HepG2 (cell line): Measurements from ENCODE around the gene SPATA46. TPM values are rescaled to one million over a fixed set of nuclear protein-coding genes. Genes with fewer than 3 reads are reported as not detected.

Experiments used
- ATAC-seq: fragments of 200-7000 bp; cut with Tn5 transposase; 3 replicates; pipeline ENCODE4 v1.9.1; 2020; ENCODE audit warnings: mild to moderate bottlenecking, moderate library complexity
- BruUV-seq: library from RNA; stranded (reverse); fragments of 400-500 nt; replicated peaks from 2 replicates; lab custom pipeline; 2021; lab: Mats Ljungman, UMichigan
- CTCF ChIA-PET: fragments of 300-600 bp; formaldehyde crosslinking; extraction: SDS; loops from one replicate; lab custom pipeline; 2021; ENCODE audit warnings: low total read pairs, inconsistent platforms, low intra/inter-chr PET ratio; lab: Yijun Ruan, JAX
- POLR2A ChIA-PET: fragments of 350-600 bp; sonication (Branson Sonifier 250); formaldehyde crosslinking; loops from one replicate; lab custom pipeline; 2020; ENCODE audit warnings: antibody characterized with exemption, inconsistent platforms; lab: Yijun Ruan, JAX
- DNase-seq: peaks from one replicate; pipeline ENCODE4 v3.0.0-alpha.2; 2015; ENCODE audit warnings: low spot score
- FAIRE-seq: peaks from 3 replicates; lab custom pipeline; 2011; peaks lifted over from hg19 to GRCh38; lab: Jason Lieb, UNC
- H2AFZ ChIP-seq: one replicate; pipeline ENCODE4 v1.6.1; 2011; ENCODE audit warnings: low read length, inconsistent platforms
- H3K27ac ChIP-seq: fragments of 300-600 bp; 3 replicates; pipeline ENCODE4 v1.8.0; 2011; ENCODE audit warnings: mixed run types, mild to moderate bottlenecking, mixed read lengths, low read length, inconsistent platforms; ENCODE audit not compliant: insufficient read depth; ENCODE audit errors: extremely low read length
- H3K27me3 ChIP-seq, 2 experiments: fragments of 200-600 bp in 1 of 2; 2 replicates in 1 of 2; 3 replicates in 1 of 2; pipeline versions ENCODE4 v1.6.0 to v1.8.0; 2011; ENCODE audit warnings: low read length in 2 of 2, mild to moderate bottlenecking in 2 of 2, moderate library complexity in 2 of 2, inconsistent platforms in 1 of 2; ENCODE audit not compliant: insufficient read depth in 2 of 2, control insufficient read depth in 1 of 2
- H3K36me3 ChIP-seq, 2 experiments: fragments of 200-600 bp in 1 of 2; replicated peaks in 1 of 2; 2 replicates in 1 of 2; 3 replicates in 1 of 2; pipeline versions ENCODE4 v1.5.1 to v1.8.0; 2011; ENCODE audit warnings: low read length in 2 of 2, inconsistent platforms in 1 of 2; ENCODE audit not compliant: insufficient read depth in 2 of 2, control insufficient read depth in 1 of 2
- H3K4me1 ChIP-seq: 2 replicates; pipeline ENCODE4 v1.5.1; 2012; ENCODE audit warnings: low read length, inconsistent platforms; ENCODE audit not compliant: insufficient read depth
- H3K4me2 ChIP-seq: 2 replicates; pipeline ENCODE4 v1.6.0; 2011; ENCODE audit warnings: low read depth, low read length, inconsistent platforms
- H3K4me3 ChIP-seq, 3 experiments: fragments of 200-600 bp in 1 of 3; sonication (generic), shearing (Covaris generic) in 1 of 3; replicated peaks in 1 of 3; 2 replicates each; pipeline ENCODE4 v1.5.1; 2011 to 2016; ENCODE audit warnings: low read length in 3 of 3, inconsistent platforms in 2 of 3, low read depth in 2 of 3, mild to moderate bottlenecking in 2 of 3, control low read depth in 1 of 3, mixed read lengths in 1 of 3; ENCODE audit not compliant: insufficient read depth in 1 of 3
- H3K79me2 ChIP-seq: one replicate; pipeline ENCODE4 v1.6.1; 2011; ENCODE audit warnings: low read length, inconsistent platforms; ENCODE audit not compliant: insufficient read depth
- H3K9ac ChIP-seq: 2 replicates; pipeline ENCODE4 v1.6.0; 2011; ENCODE audit warnings: mild to moderate bottlenecking, low read depth, low read length, inconsistent platforms; ENCODE audit not compliant: insufficient read depth
- H3K9me3 ChIP-seq: 2 replicates; pipeline ENCODE4 v1.5.1; 2012; ENCODE audit warnings: mild to moderate bottlenecking, low read length
- H4K20me1 ChIP-seq: 2 replicates; pipeline ENCODE4 v1.6.0; 2011; ENCODE audit warnings: inconsistent platforms, mild to moderate bottlenecking, low read length, moderate library complexity; ENCODE audit not compliant: insufficient read depth
- EEA1 ChIP-seq: sonication (generic); formaldehyde crosslinking; IDR thresholded peaks from 2 replicates; pipeline ENCODE4 v1.5.1; 2020; ENCODE audit warnings: mild to moderate bottlenecking, missing genetic modification reagents, borderline replicate concordance
- ESRRA ChIP-seq: sonication (generic); formaldehyde crosslinking; IDR thresholded peaks from 2 replicates; pipeline ENCODE4 v1.5.1; 2020; ENCODE audit warnings: mild to moderate bottlenecking, low read depth, missing genetic modification reagents
- HDAC2 ChIP-seq: sonication (generic); formaldehyde crosslinking; IDR thresholded peaks from 2 replicates; pipeline ENCODE4 v1.4.0; 2020; ENCODE audit warnings: missing genetic modification reagents
- HNRNPUL1 ChIP-seq: fragments of 200-400 bp; formaldehyde crosslinking; IDR thresholded peaks from 2 replicates; pipeline ENCODE4 v1.6.1; 2017; ENCODE audit warnings: low read depth, mild to moderate bottlenecking, low read length, moderate library complexity
- KLF12 ChIP-seq: sonication (generic); formaldehyde crosslinking; IDR thresholded peaks from 2 replicates; pipeline ENCODE4 v1.4.0; 2020; ENCODE audit warnings: missing genetic modification reagents, borderline replicate concordance
- NFE2 ChIP-seq: sonication (generic); formaldehyde crosslinking; IDR thresholded peaks from 2 replicates; pipeline ENCODE4 v1.4.0; 2020; ENCODE audit warnings: missing genetic modification reagents
- NFIB ChIP-seq: sonication (generic); formaldehyde crosslinking; IDR thresholded peaks from 2 replicates; pipeline ENCODE4 v1.9.0; 2021; ENCODE audit warnings: missing genetic modification reagents, mild to moderate bottlenecking, borderline replicate concordance
- RXRB ChIP-seq: IDR thresholded peaks from 2 replicates; pipeline ENCODE4 v1.6.1; 2016; ENCODE audit warnings: borderline replicate concordance, missing genetic modification reagents, missing compliant biosample characterization
- YY1 ChIP-seq: IDR thresholded peaks from 2 replicates; pipeline ENCODE4 v1.6.1; 2011; ENCODE audit warnings: low read length, low read depth, moderate library complexity, mild to moderate bottlenecking; ENCODE audit not compliant: insufficient read depth, insufficient replicate concordance
- ZKSCAN5 ChIP-seq: sonication (generic); formaldehyde crosslinking; IDR thresholded peaks from 2 replicates; pipeline ENCODE4 v1.5.1; 2020; ENCODE audit warnings: mild to moderate bottlenecking, missing genetic modification reagents
- ZNF205 ChIP-seq: IDR thresholded peaks from 2 replicates; pipeline ENCODE4 v1.6.1; 2018; ENCODE audit warnings: missing biosample characterization, missing genetic modification reagents
- ZNF207 ChIP-seq: fragments of 450-650 bp; IDR thresholded peaks from 2 replicates; pipeline ENCODE4 v1.6.1; 2016; ENCODE audit warnings: antibody characterized with exemption, borderline replicate concordance
- WGBS: methylation state at CpG from one replicate; pipeline ENCODE4 v1.1.6; 2017; ENCODE audit warnings: low lambda C conversion rate; 5-methylcytosine and 5-hydroxymethylcytosine counted together
- in situ Hi-C: cut with HindIII; loops from 2 replicates; pipeline ENCODE4 v1.10.0; 2017; ENCODE audit warnings: low pct_unique_long_range_greater_than_20kb; ENCODE audit not compliant: extremely low pct_ligation_motif_present
- intact Hi-C: fragments of 100-400 bp; cut with micrococcal nuclease; formaldehyde crosslinking; loops from one replicate; pipeline ENCODE4 v1.10.0; 2022; ENCODE audit not compliant: unreplicated experiment
- polyA plus RNA-seq, 8 experiments: library from polyadenylated mRNA; depleted of rRNA in 3 of 8; stranded (reverse) in 7 of 8; unstranded in 1 of 8; fragments of >200 nt; fragmentation: Illumina TruSeq in 4 of 8; extraction: Trizol in 4 of 8; gene quantifications; 2 replicates each; pipeline versions ENCODE4 v1.2.1 to v1.2.3, GENCODE V29; 2011 to 2016; ENCODE audit warnings: low read depth in 4 of 8, missing spikeins in 1 of 8, mixed read lengths in 1 of 8; ENCODE audit not compliant: insufficient read depth in 1 of 8
- total RNA-seq, 5 experiments: library from RNA; depleted of rRNA; stranded (reverse); fragments of >200 nt; fragmentation: Illumina TruSeq; extraction: Trizol; gene quantifications; 2 replicates each; pipeline ENCODE4 v1.2.3, GENCODE V29; 2016; ENCODE audit warnings: low read depth in 1 of 5
- TF ChIP-seq, protein P1 (sequence below), 2 experiments: sonication (generic) in 1 of 2; formaldehyde crosslinking in 1 of 2; IDR thresholded peaks; 2 replicates each; pipeline versions ENCODE4 v1.4.0 to v1.6.1; 2016 to 2020; ENCODE audit warnings: borderline replicate concordance in 1 of 2, low read depth in 1 of 2, mild to moderate bottlenecking in 1 of 2, missing genetic modification reagents in 1 of 2
- TF ChIP-seq, protein P2 (sequence below): sonication (generic); formaldehyde crosslinking; IDR thresholded peaks from 2 replicates; pipeline ENCODE4 v1.5.0; 2020; ENCODE audit warnings: missing genetic modification reagents
- TF ChIP-seq, protein P3 (sequence below), 2 experiments: fragments of 450-650 bp in 1 of 2; sonication (generic) in 1 of 2; formaldehyde crosslinking; IDR thresholded peaks; 2 replicates each; pipeline versions ENCODE4 v1.5.0 to v1.8.0; 2020 to 2022; ENCODE audit warnings: mild to moderate bottlenecking in 1 of 2, missing genetic modification reagents in 1 of 2
- TF ChIP-seq, protein P4 (sequence below): sonication (generic); formaldehyde crosslinking; IDR thresholded peaks from 2 replicates; pipeline ENCODE4 v1.5.0; 2020; ENCODE audit warnings: missing genetic modification reagents
- TF ChIP-seq, protein P5 (sequence below): sonication (generic); formaldehyde crosslinking; IDR thresholded peaks from 2 replicates; pipeline ENCODE4 v1.5.0; 2020; ENCODE audit warnings: missing genetic modification reagents, mild to moderate bottlenecking, borderline replicate concordance

Gene SPATA46
- total and polyA plus RNA-seq, 2 of the 13 experiments (the other 11 are each of a cell fraction or from before 2014, with no cell fraction given): not detected

- Histone ChIP-seq H3K4me1 (no peaks in the 10 kb centered on the region), H3K27me3 (no peaks in the 10 kb centered on the region), H3K4me2 (no peak overlapping the region), H3K4me3 (no peak overlapping the region), H4K20me1 (no peaks in the 10 kb centered on the region), H3K9me3 (no peaks in the 10 kb centered on the region), H3K36me3 (peaks cover 19 to 56% of the 10 kb centered on the region in 2 experiments), H3K79me2 (no peaks in the 10 kb centered on the region), H3K27ac (no peak overlapping the region), H2AFZ (no peak overlapping the region), H3K9ac (no peak overlapping the region)
- no peak for TF ChIP-seq EEA1 (CRISPR knock-in tag)
- TF ChIP-seq, protein P1, sequence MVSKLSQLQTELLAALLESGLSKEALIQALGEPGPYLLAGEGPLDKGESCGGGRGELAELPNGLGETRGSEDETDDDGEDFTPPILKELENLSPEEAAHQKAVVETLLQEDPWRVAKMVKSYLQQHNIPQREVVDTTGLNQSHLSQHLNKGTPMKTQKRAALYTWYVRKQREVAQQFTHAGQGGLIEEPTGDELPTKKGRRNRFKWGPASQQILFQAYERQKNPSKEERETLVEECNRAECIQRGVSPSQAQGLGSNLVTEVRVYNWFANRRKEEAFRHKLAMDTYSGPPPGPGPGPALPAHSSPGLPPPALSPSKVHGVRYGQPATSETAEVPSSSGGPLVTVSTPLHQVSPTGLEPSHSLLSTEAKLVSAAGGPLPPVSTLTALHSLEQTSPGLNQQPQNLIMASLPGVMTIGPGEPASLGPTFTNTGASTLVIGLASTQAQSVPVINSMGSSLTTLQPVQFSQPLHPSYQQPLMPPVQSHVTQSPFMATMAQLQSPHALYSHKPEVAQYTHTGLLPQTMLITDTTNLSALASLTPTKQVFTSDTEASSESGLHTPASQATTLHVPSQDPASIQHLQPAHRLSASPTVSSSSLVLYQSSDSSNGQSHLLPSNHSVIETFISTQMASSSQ (IDR thresholded peaks at IDR 0.05; ENCODE audit: low read depth): no peak
- TF ChIP-seq, protein P1 (CRISPR knock-in tag; IDR thresholded peaks at IDR 0.05; ENCODE audit: borderline replicate concordance): no peak
- no peak for TF ChIP-seq HNRNPUL1
- no peak for TF ChIP-seq NFIB (CRISPR knock-in tag)
- TF ChIP-seq, protein P2, sequence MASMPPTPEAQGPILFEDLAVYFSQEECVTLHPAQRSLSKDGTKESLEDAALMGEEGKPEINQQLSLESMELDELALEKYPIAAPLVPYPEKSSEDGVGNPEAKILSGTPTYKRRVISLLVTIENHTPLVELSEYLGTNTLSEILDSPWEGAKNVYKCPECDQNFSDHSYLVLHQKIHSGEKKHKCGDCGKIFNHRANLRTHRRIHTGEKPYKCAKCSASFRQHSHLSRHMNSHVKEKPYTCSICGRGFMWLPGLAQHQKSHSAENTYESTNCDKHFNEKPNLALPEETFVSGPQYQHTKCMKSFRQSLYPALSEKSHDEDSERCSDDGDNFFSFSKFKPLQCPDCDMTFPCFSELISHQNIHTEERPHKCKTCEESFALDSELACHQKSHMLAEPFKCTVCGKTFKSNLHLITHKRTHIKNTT (CRISPR knock-in tag): no peak
- TF ChIP-seq ZKSCAN5 (CRISPR knock-in tag): no peak
- TF ChIP-seq KLF12 (CRISPR knock-in tag): no peak
- TF ChIP-seq, protein P3, sequence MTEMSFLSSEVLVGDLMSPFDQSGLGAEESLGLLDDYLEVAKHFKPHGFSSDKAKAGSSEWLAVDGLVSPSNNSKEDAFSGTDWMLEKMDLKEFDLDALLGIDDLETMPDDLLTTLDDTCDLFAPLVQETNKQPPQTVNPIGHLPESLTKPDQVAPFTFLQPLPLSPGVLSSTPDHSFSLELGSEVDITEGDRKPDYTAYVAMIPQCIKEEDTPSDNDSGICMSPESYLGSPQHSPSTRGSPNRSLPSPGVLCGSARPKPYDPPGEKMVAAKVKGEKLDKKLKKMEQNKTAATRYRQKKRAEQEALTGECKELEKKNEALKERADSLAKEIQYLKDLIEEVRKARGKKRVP (CRISPR knock-in tag; IDR thresholded peaks at IDR 0.05): no peak
- TF ChIP-seq NFE2 (CRISPR knock-in tag): no peak
- no peak for TF ChIP-seq ZNF205 (CRISPR knock-in tag)
- no peak for TF ChIP-seq YY1
- no peak for TF ChIP-seq ZNF207
- TF ChIP-seq, protein P4, sequence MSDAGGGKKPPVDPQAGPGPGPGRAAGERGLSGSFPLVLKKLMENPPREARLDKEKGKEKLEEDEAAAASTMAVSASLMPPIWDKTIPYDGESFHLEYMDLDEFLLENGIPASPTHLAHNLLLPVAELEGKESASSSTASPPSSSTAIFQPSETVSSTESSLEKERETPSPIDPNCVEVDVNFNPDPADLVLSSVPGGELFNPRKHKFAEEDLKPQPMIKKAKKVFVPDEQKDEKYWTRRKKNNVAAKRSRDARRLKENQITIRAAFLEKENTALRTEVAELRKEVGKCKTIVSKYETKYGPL (CRISPR knock-in tag): no peak
- TF ChIP-seq, protein P5, sequence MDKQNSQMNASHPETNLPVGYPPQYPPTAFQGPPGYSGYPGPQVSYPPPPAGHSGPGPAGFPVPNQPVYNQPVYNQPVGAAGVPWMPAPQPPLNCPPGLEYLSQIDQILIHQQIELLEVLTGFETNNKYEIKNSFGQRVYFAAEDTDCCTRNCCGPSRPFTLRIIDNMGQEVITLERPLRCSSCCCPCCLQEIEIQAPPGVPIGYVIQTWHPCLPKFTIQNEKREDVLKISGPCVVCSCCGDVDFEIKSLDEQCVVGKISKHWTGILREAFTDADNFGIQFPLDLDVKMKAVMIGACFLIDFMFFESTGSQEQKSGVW (CRISPR knock-in tag): no peak
- TF ChIP-seq ESRRA (CRISPR knock-in tag): no peak
- no peak for TF ChIP-seq HDAC2 (CRISPR knock-in tag)
- TF ChIP-seq RXRB (CRISPR knock-in tag): no peak
- 100% methylated on average over 2 of the region's 3 CpGs for WGBS
- FAIRE-seq (no peak), ATAC-seq (no peak), DNase-seq (no peak)
- intact Hi-C loops (no loop called here), in situ Hi-C loops (no loop called here)
- no TSS peak for BruUV-seq
- ChIA-PET POLR2A (no interaction called here), CTCF (no interaction called here)
These were observed 12.8 kb downstream of the SPATA46 start for GRCh38 chr1:162363823-162364222.
